ENCODE results near the gene WNK2.

- no peak for TF ChIP-seq CTCF (IDR thresholded peaks at IDR 0.05; ENCODE audit: low read depth, low read length, poor library complexity, severe bottlenecking)
- TF ChIP-seq EZH2phosphoT487 (IDR thresholded peaks at IDR 0.05; ENCODE audit: borderline replicate concordance, low read length): no peak
Measured at GRCh38 chr9:93301291-93301811, 117.4 kb downstream of the WNK2 start.

Measured in DOHH2 (cell line).